ENCODE results near the gene PHF13. TPM values are rescaled to one million over a fixed set of nuclear protein-coding genes. Genes with fewer than 3 reads are reported as not detected.

PHF13 gene
- polyA plus RNA-seq, 1 of the 3 experiments (the other 2 are of a cell fraction): 8.5 TPM

- CTCF ChIA-PET: interaction anchor here (0.9 to 1.8 kb wide), 2 partner anchors 13 to 39 kb away, joined by 4 to 5 read pairs; partner anchors contain the start of gene NOL9
- H3K36me3 ChIP-seq (replicated peaks in 1 of 2; ENCODE audit: control insufficient read depth in 1 of 2, insufficient read depth in 2 of 2, low read length in 1 of 2): peaks cover 4 to 45% of the 10 kb centered on the region in 2 experiments
- peaks cover 16% of the 10 kb centered on the region; the same call in 1 of the 2 replicates for H4K20me1 ChIP-seq (ENCODE audit: insufficient read depth)
- DNase-seq: no peak
- no peak overlapping the region for H3K4me3 ChIP-seq (ENCODE audit: low read depth in 2 of 2, low read length in 1 of 2)
- no peaks in the 10 kb centered on the region for H3K9me2 ChIP-seq
- H3K4me1 ChIP-seq (ENCODE audit: control insufficient read depth in 1 of 2, insufficient read depth in 2 of 2, low read depth in 1 of 2, low read length in 1 of 2): no peaks in the 10 kb centered on the region; a peak in 1 of 4 replicates
- WGBS (ENCODE audit: low lambda C conversion rate): 95% methylated on average over 6 of the region's 15 CpGs
- TF ChIP-seq NFIC (IDR thresholded peaks at IDR 0.05; ENCODE audit: borderline replicate concordance): no peak
- peaks cover 26% of the 10 kb centered on the region; the same call in 1 of the 2 replicates for H3K79me2 ChIP-seq (ENCODE audit: insufficient read depth)
- no peaks in the 10 kb centered on the region for H3K27me3 ChIP-seq (ENCODE audit: insufficient read depth)
- H3K27ac ChIP-seq (ENCODE audit: low read depth in 2 of 2, low read length in 1 of 2): no peak overlapping the region
- no peaks in the 10 kb centered on the region for H3F3A ChIP-seq (replicated peaks; ENCODE audit: insufficient read depth)
- H2AFZ ChIP-seq (ENCODE audit: low read depth): no peak overlapping the region
- H3K9ac ChIP-seq: no peak overlapping the region
- H3K9me3 ChIP-seq: no peaks in the 10 kb centered on the region
- POLR2A ChIA-PET: no interaction called here
- H3K4me2 ChIP-seq: no peak overlapping the region
These were observed 19.7 kb upstream of the PHF13 start for GRCh38 chr1:6593810-6594209.

- H3K27ac ChIP-seq (ENCODE audit: low read depth in 2 of 2, low read length in 1 of 2): no peak overlapping the region
- no peak for DNase-seq
- H3F3A ChIP-seq (replicated peaks; ENCODE audit: insufficient read depth): no peaks in the 10 kb centered on the region
- 92% methylated on average over 4 of the region's 11 CpGs for whole genome bisulfite sequencing (ENCODE audit: low lambda C conversion rate)
- H3K4me3 ChIP-seq (ENCODE audit: low read depth in 2 of 2, low read length in 1 of 2): no peak overlapping the region
- no peak overlapping the region for H3K4me2 ChIP-seq
- ChIA-PET POLR2A (interaction anchor here (0.6 to 1.0 kb wide), 2 partner anchors 15 to 28 kb away, joined by 3 read pairs; no protein-coding TSS in a partner anchor), CTCF (interaction anchor here (1.8 kb wide), 1 partner anchor 41 kb away, joined by 5 read pairs; the partner anchor contains the start of gene NOL9)
- no peak overlapping the region for H3K9ac ChIP-seq
- no peaks in the 10 kb centered on the region for H3K27me3 ChIP-seq (ENCODE audit: insufficient read depth)
- no peaks in the 10 kb centered on the region for H3K9me3 ChIP-seq
- no peaks in the 10 kb centered on the region for H3K9me2 ChIP-seq
- H4K20me1 ChIP-seq (ENCODE audit: insufficient read depth): peaks cover 22% of the 10 kb centered on the region; the same call in 1 of the 2 replicates
- TF ChIP-seq NRF1 (IDR thresholded peaks at IDR 0.05; ENCODE audit: low read depth, low read length): no peak
- no peak for TF ChIP-seq SIN3A (IDR thresholded peaks at IDR 0.05; ENCODE audit: borderline replicate concordance, low read depth, low read length)
- TF ChIP-seq TCF12 (IDR thresholded peaks at IDR 0.05): no peak
- TF ChIP-seq REST (IDR thresholded peaks at IDR 0.05; ENCODE audit: low read depth, low read length): no peak
- no peak for TF ChIP-seq RFX5 (IDR thresholded peaks at IDR 0.05; ENCODE audit: low read length)
- no peak for TF ChIP-seq SMC3 (IDR thresholded peaks at IDR 0.05; ENCODE audit: low read depth, low read length)
- no peak for TF ChIP-seq TAF1 (IDR thresholded peaks at IDR 0.05; ENCODE audit: borderline replicate concordance, low read depth, low read length)
- no peak for TF ChIP-seq FOSL2 (IDR thresholded peaks at IDR 0.05; ENCODE audit: borderline replicate concordance, low read depth)
- TF ChIP-seq GATA2 (CRISPR knock-in tag; IDR thresholded peaks at IDR 0.05): no peak
- peaks cover 4 to 45% of the 10 kb centered on the region in 2 experiments for H3K36me3 ChIP-seq (replicated peaks in 1 of 2; ENCODE audit: control insufficient read depth in 1 of 2, insufficient read depth in 2 of 2, low read length in 1 of 2)
- H3K4me1 ChIP-seq (ENCODE audit: control insufficient read depth in 1 of 2, insufficient read depth in 2 of 2, low read depth in 1 of 2, low read length in 1 of 2): peaks cover 0 to 4% of the 10 kb centered on the region in 2 experiments; a peak in 1 of 4 replicates
- peaks cover 40% of the 10 kb centered on the region for H3K79me2 ChIP-seq (ENCODE audit: insufficient read depth)
- H2AFZ ChIP-seq (ENCODE audit: low read depth): no peak overlapping the region
These were observed 18.4 kb upstream of the PHF13 start for GRCh38 chr1:6594977-6595740.

All from SK-N-SH (cell line).